Upper lobe of left lung (tissue), 6 donors: Measurements from ENCODE around the gene SEPSECS. TPM values are rescaled to one million over a fixed set of nuclear protein-coding genes. Genes with fewer than 3 reads are reported as not detected.
A peak's percentile ranks its signal among the peaks of the same experiment; 100 is the strongest.

ENCODE experiments used
- ATAC-seq, 2 donors: fragments of 200-7000 bp; cut with Tn5 transposase; one replicate each; pipeline ENCODE4 v1.9.1; 2022; ENCODE audit warnings: mild to moderate bottlenecking in 2 of 2, moderate library complexity in 2 of 2; ENCODE audit not compliant: low FRiP score in 2 of 2
- DNase-seq, 2 donors: peaks; one replicate each; pipeline ENCODE4 v3.0.0-alpha.2; 2019 to 2020
- H3K27ac ChIP-seq, 4 donors: fragments of 200-600 bp; sonication (generic); one replicate each; pipeline ENCODE4 v1.5.1; 2016 to 2019
- H3K27me3 ChIP-seq, 4 donors: fragments of 200-600 bp; sonication (generic); one replicate each; pipeline ENCODE4 v1.5.1; 2017 to 2019
- H3K36me3 ChIP-seq, 4 donors: fragments of 200-600 bp; sonication (generic); one replicate each; pipeline ENCODE4 v1.5.1; 2016 to 2019
- H3K4me1 ChIP-seq, 4 donors: fragments of 200-600 bp; sonication (generic); one replicate each; pipeline ENCODE4 v1.5.1; 2018 to 2019
- H3K4me3 ChIP-seq, 4 donors: fragments of 200-600 bp; sonication (generic); one replicate each; pipeline ENCODE4 v1.5.1; 2017 to 2019; ENCODE audit warnings: mild to moderate bottlenecking in 2 of 4, moderate library complexity in 1 of 4
- H3K9me3 ChIP-seq, 4 donors: fragments of 200-600 bp; sonication (generic); one replicate each; pipeline ENCODE4 v1.5.1; 2018 to 2019
- EP300 ChIP-seq, 4 donors: sonication (generic); formaldehyde crosslinking; IDR thresholded peaks; one replicate each; pipeline ENCODE4 v1.5.1; 2017; ENCODE audit warnings: antibody characterized with exemption in 4 of 4, control low read depth in 2 of 4
- POLR2A ChIP-seq, 4 donors: fragments of 450-650 bp; IDR thresholded peaks; one replicate each; pipeline ENCODE4 v1.5.1; 2016 to 2017; ENCODE audit warnings: antibody characterized with exemption in 4 of 4, mild to moderate bottlenecking in 2 of 4
- POLR2AphosphoS5 ChIP-seq, 2 donors: sonication (generic); formaldehyde crosslinking; IDR thresholded peaks; one replicate each; pipeline ENCODE4 v1.5.1; 2017; ENCODE audit warnings: antibody characterized with exemption in 2 of 2
- WGBS, 2 donors: methylation state at CpG; one replicate each; pipeline ENCODE4 v1.1.5; 2017 to 2018; 5-methylcytosine and 5-hydroxymethylcytosine counted together
- total RNA-seq, 6 donors: library from RNA; depleted of rRNA in 4 of 6; stranded (reverse); fragments of >200 nt in 4 of 6; gene quantifications; one replicate each; pipeline versions ENCODE4 v1.1.0 to v1.2.1, GENCODE V29; 2016 to 2021
- TF ChIP-seq, protein P1 (sequence below), 6 experiments: fragments of 450-650 bp in 4 of 6; fragments of 200-600 bp in 2 of 6; sonication (generic) in 2 of 6; IDR thresholded peaks; one replicate each; pipeline ENCODE4 v1.5.1; 2016 to 2019; ENCODE audit warnings: antibody characterized with exemption in 6 of 6
- donor health status: DM: no; HTN: no; CAD: no; lungs with moderate emphysema.
- donor health status: DM: no; HTN: yes; CAD: no; lungs with severe emphysema.

SEPSECS gene
- total RNA-seq, 6 donors from 2014 or later: 4.9 to 19.3 (median 8.9) TPM

GRCh38 chr4:25106363-25107151, 53.7 kb downstream of the SEPSECS start:
- Histone ChIP-seq H3K27ac (no peak overlapping the region), H3K36me3 (no peaks in the 10 kb centered on the region), H3K4me1 (no peaks in the 10 kb centered on the region), H3K27me3 (no peaks in the 10 kb centered on the region), H3K4me3 (no peak overlapping the region), H3K9me3 (peaks cover 0 to 2% (median 0%) of the 10 kb centered on the region in 4 donors)
- 93 to 95% methylated on average over 14 of the region's 14 CpGs for WGBS, 2 donors
- no peak for ATAC-seq
- DNase-seq: no peak
- TF ChIP-seq POLR2AphosphoS5 (IDR thresholded peaks at IDR 0.05) (no peak), POLR2A (IDR thresholded peaks at IDR 0.05) (no peak), EP300 (IDR thresholded peaks at IDR 0.05) (no peak)
- TF ChIP-seq, protein P1, sequence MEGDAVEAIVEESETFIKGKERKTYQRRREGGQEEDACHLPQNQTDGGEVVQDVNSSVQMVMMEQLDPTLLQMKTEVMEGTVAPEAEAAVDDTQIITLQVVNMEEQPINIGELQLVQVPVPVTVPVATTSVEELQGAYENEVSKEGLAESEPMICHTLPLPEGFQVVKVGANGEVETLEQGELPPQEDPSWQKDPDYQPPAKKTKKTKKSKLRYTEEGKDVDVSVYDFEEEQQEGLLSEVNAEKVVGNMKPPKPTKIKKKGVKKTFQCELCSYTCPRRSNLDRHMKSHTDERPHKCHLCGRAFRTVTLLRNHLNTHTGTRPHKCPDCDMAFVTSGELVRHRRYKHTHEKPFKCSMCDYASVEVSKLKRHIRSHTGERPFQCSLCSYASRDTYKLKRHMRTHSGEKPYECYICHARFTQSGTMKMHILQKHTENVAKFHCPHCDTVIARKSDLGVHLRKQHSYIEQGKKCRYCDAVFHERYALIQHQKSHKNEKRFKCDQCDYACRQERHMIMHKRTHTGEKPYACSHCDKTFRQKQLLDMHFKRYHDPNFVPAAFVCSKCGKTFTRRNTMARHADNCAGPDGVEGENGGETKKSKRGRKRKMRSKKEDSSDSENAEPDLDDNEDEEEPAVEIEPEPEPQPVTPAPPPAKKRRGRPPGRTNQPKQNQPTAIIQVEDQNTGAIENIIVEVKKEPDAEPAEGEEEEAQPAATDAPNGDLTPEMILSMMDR (IDR thresholded peaks at IDR 0.05): no peak

DNA sequence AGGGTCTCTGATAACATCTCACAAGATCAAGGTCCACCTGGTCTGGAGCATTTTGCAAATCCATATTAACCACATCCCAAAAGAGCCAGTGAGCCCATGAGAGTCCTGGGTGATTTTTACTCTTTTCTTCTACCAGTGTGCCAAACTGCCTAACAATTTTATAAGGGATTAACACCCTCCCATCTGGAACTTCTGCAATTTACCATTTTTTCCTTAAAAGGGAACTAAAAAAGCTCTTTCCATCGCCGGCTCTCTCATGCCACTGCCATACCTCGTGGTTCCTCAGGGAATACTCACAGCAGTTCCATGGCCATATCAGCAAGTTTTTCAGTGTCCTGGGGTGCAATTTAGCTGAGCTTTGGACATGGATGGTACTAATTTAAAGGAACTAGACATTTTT, 55.7 kb downstream of the SEPSECS start:
- Histone ChIP-seq H3K4me1 (no peaks in the 10 kb centered on the region), H3K4me3 (no peak overlapping the region), H3K36me3 (no peaks in the 10 kb centered on the region), H3K27me3 (no peaks in the 10 kb centered on the region), H3K27ac (no peak overlapping the region), H3K9me3 (peaks cover 0 to 3% (median 0%) of the 10 kb centered on the region in 4 donors)
- DNase-seq: no peak
- WGBS, 2 donors: 37 to 55% methylated on average over 3 of the region's 3 CpGs
- TF ChIP-seq POLR2A (IDR thresholded peaks at IDR 0.05): no peak
- no peak for ATAC-seq

DNA sequence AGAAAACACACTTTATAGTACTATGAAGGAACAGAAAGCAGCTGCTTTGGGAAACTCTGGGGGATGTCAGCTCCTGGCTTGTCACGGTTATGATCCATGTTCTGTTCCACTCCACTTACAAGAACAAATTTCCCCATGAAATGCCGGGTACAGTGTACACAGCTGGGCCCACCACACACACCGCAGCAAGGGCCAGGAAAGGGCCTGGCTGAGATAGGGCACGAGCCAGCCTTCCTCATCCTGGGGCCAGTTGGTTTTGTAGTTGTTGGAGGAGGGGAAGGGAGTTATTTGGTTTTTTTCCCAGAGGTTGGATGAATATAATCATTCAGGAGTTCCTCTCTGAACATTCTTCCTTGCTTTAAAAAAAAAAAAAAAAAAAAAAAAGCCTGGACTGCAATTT, 56.8 kb downstream of the SEPSECS start:
- peaks cover 0 to 3% (median 0%) of the 10 kb centered on the region in 4 donors for H3K9me3 ChIP-seq
- H3K4me3 ChIP-seq: no peak overlapping the region
- no peaks in the 10 kb centered on the region for H3K4me1 ChIP-seq
- peak overlapping the region in 1 of 4 donors; percentile 29 for H3K27ac ChIP-seq
- TF ChIP-seq, protein P1 (IDR thresholded peaks at IDR 0.05): no peak
- no peak for TF ChIP-seq EP300 (IDR thresholded peaks at IDR 0.05)
- TF ChIP-seq POLR2AphosphoS5 (IDR thresholded peaks at IDR 0.05): no peak
- no peak for TF ChIP-seq POLR2A (IDR thresholded peaks at IDR 0.05)
- no peak for ATAC-seq
- 41 to 52% methylated on average over 4 of the region's 4 CpGs for WGBS, 2 donors
- no peaks in the 10 kb centered on the region for H3K27me3 ChIP-seq
- no peak for DNase-seq
- no peaks in the 10 kb centered on the region for H3K36me3 ChIP-seq

DNA sequence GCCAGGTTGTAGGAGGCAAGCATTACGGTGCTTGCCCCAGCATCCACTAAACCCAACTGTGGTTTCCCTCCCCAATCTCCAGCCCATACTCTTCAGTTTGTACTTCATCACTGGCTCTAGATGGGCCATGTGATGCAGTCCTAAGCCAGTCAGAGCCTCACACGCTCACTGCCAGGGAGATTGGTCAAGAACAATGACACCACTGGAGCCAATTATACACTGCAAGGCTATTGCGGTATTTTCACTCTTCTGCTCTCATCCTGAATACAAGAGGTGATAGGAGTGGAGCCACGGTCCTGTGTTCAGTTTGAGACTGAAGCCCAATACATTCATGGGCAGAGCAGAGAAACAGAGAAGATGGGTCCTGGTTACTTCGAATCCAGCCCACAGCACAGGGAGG, 58.4 kb downstream of the SEPSECS start:
- H3K9me3 ChIP-seq: peaks cover 0 to 3% (median 0%) of the 10 kb centered on the region in 4 donors
- 95 to 100% methylated on average over 5 of the region's 5 CpGs for WGBS, 2 donors
- no peak for DNase-seq
- H3K4me3 ChIP-seq: no peak overlapping the region
- no peaks in the 10 kb centered on the region for H3K27me3 ChIP-seq
- ATAC-seq: no peak
- TF ChIP-seq, protein P1 (IDR thresholded peaks at IDR 0.05): no peak
- TF ChIP-seq POLR2AphosphoS5 (IDR thresholded peaks at IDR 0.05) (no peak), POLR2A (IDR thresholded peaks at IDR 0.05) (no peak), EP300 (IDR thresholded peaks at IDR 0.05) (no peak)
- H3K27ac ChIP-seq: no peak overlapping the region
- H3K4me1 ChIP-seq: no peaks in the 10 kb centered on the region
- H3K36me3 ChIP-seq: no peaks in the 10 kb centered on the region

DNA sequence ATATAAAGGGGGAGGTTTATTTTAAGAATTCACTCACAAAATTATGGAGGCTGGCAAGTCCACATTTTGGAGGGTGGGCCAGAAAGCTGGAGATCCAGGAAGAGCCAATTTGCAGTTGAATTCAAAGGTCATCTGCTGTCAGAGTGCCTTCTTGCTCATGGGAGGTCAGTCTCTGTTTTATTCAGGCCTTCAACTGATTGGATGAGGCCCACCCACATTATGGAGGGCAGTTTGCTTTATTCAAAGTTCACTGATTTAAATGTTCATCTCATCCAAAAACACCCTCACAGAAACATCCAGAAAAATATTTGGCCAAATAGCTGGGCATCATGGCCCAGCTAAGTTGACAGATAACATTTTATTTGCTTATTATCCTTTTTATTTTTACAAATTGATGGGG, 59.5 kb downstream of the SEPSECS start:
- no peak overlapping the region for H3K27ac ChIP-seq
- DNase-seq (no peak), ATAC-seq (no peak)
- no peaks in the 10 kb centered on the region for H3K27me3 ChIP-seq
- no peaks in the 10 kb centered on the region for H3K4me1 ChIP-seq
- peaks cover 0 to 3% (median 0%) of the 10 kb centered on the region in 4 donors for H3K9me3 ChIP-seq
- H3K4me3 ChIP-seq: no peak overlapping the region
- no peak for TF ChIP-seq EP300 (IDR thresholded peaks at IDR 0.05)
- TF ChIP-seq, protein P1 (IDR thresholded peaks at IDR 0.05): no peak
- no peak for TF ChIP-seq POLR2A (IDR thresholded peaks at IDR 0.05)
- TF ChIP-seq POLR2AphosphoS5 (IDR thresholded peaks at IDR 0.05): no peak
- H3K36me3 ChIP-seq: no peaks in the 10 kb centered on the region
